ENCODE results near the gene NCAPH2.

Gene NCAPH2

GRCh38 chr22:50561401-50562358 is 53.7 kb downstream of the NCAPH2 start:
- Mint-ChIP-seq H3K36me3 (no peaks in the 10 kb centered on the region), H3K27me3 (no peaks in the 10 kb centered on the region)

GRCh38 chr22:50562523-50563412 is 54.7 kb downstream of the NCAPH2 start, which contains the start of gene SYCE3:
Gene SYCE3, minus strand, starts transcription at chr22:50562919. Its CDS starts 6,514 bp downstream, at chr22:50556405.
- Mint-ChIP-seq H3K27ac (peak within 1 kb of the TSS; percentile 85), H3K9me3 (no peaks in the 10 kb centered on the region), H3K36me3 (no peaks in the 10 kb centered on the region), H3K4me3 (peak within 1 kb of the TSS; percentile 89), H3K4me1 (peaks cover 16% of the 10 kb centered on the region), H3K27me3 (no peaks in the 10 kb centered on the region)
- DNase-seq (ENCODE audit: low spot score in 2 of 2) (peak; percentile 98), ATAC-seq (ENCODE audit: low read depth) (peak; percentile 90)

More at GRCh38 chr22:50561401-50562358, 53.7 kb downstream of the NCAPH2 start:
- ATAC-seq (ENCODE audit: low read depth), result no peak
- DNase-seq (ENCODE audit: low spot score in 2 of 2), result no peak
- H3K27ac Mint-ChIP-seq, result peak overlapping the region; percentile 54
- peak overlapping the region; percentile 66 for H3K4me3 Mint-ChIP-seq
- H3K9me3 Mint-ChIP-seq, result no peaks in the 10 kb centered on the region
- peaks cover 16% of the 10 kb centered on the region for H3K4me1 Mint-ChIP-seq

GRCh38 chr22:50563413-50564160 is 55.6 kb downstream of the NCAPH2 start:
- Mint-ChIP-seq H3K27ac (peak overlapping the region; percentile 85), H3K4me1 (peaks cover 16% of the 10 kb centered on the region), H3K4me3 (peak overlapping the region; percentile 89), H3K9me3 (no peaks in the 10 kb centered on the region), H3K36me3 (no peaks in the 10 kb centered on the region), H3K27me3 (no peaks in the 10 kb centered on the region)
- ATAC-seq (ENCODE audit: low read depth) (no peak), DNase-seq (ENCODE audit: low spot score in 2 of 2) (no peak)

- Mint-ChIP-seq H3K27ac (no peak overlapping the region), H3K4me3 (no peak overlapping the region), H3K36me3 (no peaks in the 10 kb centered on the region), H3K27me3 (no peaks in the 10 kb centered on the region), H3K4me1 (peaks cover 16% of the 10 kb centered on the region), H3K9me3 (no peaks in the 10 kb centered on the region)
- ATAC-seq (ENCODE audit: low read depth) (no peak), DNase-seq (ENCODE audit: low spot score in 2 of 2) (no peak)
These were observed 56.3 kb downstream of the NCAPH2 start for GRCh38 chr22:50564289-50564688.

- Mint-ChIP-seq H3K4me3 (no peak overlapping the region), H3K27me3 (no peaks in the 10 kb centered on the region), H3K36me3 (peaks cover 7% of the 10 kb centered on the region), H3K4me1 (peaks cover 18% of the 10 kb centered on the region), H3K27ac (no peak overlapping the region), H3K9me3 (no peaks in the 10 kb centered on the region)
- no peak for ATAC-seq (ENCODE audit: low read depth)
- DNase-seq (ENCODE audit: low spot score in 2 of 2), result no peak
These were observed 59.8 kb downstream of the NCAPH2 start for GRCh38 chr22:50567721-50568252.

GRCh38 chr22:50568626-50569025 is 60.6 kb downstream of the NCAPH2 start:
- H3K27me3 Mint-ChIP-seq, result no peaks in the 10 kb centered on the region
- no peaks in the 10 kb centered on the region for H3K9me3 Mint-ChIP-seq
- no peak overlapping the region for H3K4me3 Mint-ChIP-seq
- DNase-seq (ENCODE audit: low spot score in 2 of 2) (no peak), ATAC-seq (ENCODE audit: low read depth) (no peak)
- peaks cover 9% of the 10 kb centered on the region for H3K36me3 Mint-ChIP-seq
- H3K4me1 Mint-ChIP-seq, result peaks cover 11% of the 10 kb centered on the region
- no peak overlapping the region for H3K27ac Mint-ChIP-seq

GRCh38 chr22:50569041-50569459 is 61.0 kb downstream of the NCAPH2 start:
- peaks cover 11% of the 10 kb centered on the region for H3K4me1 Mint-ChIP-seq
- H3K27me3 Mint-ChIP-seq, result no peaks in the 10 kb centered on the region
- H3K4me3 Mint-ChIP-seq, result no peak overlapping the region
- ATAC-seq (ENCODE audit: low read depth), result no peak
- H3K36me3 Mint-ChIP-seq, result peaks cover 9% of the 10 kb centered on the region
- no peaks in the 10 kb centered on the region for H3K9me3 Mint-ChIP-seq
- no peak overlapping the region for H3K27ac Mint-ChIP-seq
- DNase-seq (ENCODE audit: low spot score in 2 of 2), result no peak

GRCh38 chr22:50569896-50570535 is 62.0 kb downstream of the NCAPH2 start:
- Mint-ChIP-seq H3K36me3 (peaks cover 9% of the 10 kb centered on the region), H3K4me1 (peaks cover 11% of the 10 kb centered on the region), H3K9me3 (no peaks in the 10 kb centered on the region), H3K27me3 (no peaks in the 10 kb centered on the region), H3K27ac (no peak overlapping the region), H3K4me3 (no peak overlapping the region)
- ATAC-seq (ENCODE audit: low read depth) (no peak), DNase-seq (ENCODE audit: low spot score in 2 of 2) (no peak)

- peaks cover 11% of the 10 kb centered on the region for H3K36me3 Mint-ChIP-seq
These were observed 62.8 kb downstream of the NCAPH2 start for GRCh38 chr22:50570861-50571260.

GRCh38 chr22:50571264-50572175 is 63.5 kb downstream of the NCAPH2 start:
- ATAC-seq (ENCODE audit: low read depth) (no peak), DNase-seq (ENCODE audit: low spot score in 2 of 2) (no peak)
- Mint-ChIP-seq H3K36me3 (peaks cover 11% of the 10 kb centered on the region), H3K4me1 (peaks cover 11% of the 10 kb centered on the region), H3K27me3 (no peaks in the 10 kb centered on the region), H3K4me3 (no peak overlapping the region), H3K9me3 (no peaks in the 10 kb centered on the region), H3K27ac (no peak overlapping the region)

More at GRCh38 chr22:50570861-50571260, 62.8 kb downstream of the NCAPH2 start:
- Mint-ChIP-seq H3K27ac (no peak overlapping the region), H3K9me3 (no peaks in the 10 kb centered on the region), H3K4me1 (peaks cover 11% of the 10 kb centered on the region), H3K4me3 (no peak overlapping the region), H3K27me3 (no peaks in the 10 kb centered on the region)
- ATAC-seq (ENCODE audit: low read depth), result no peak
- DNase-seq (ENCODE audit: low spot score in 2 of 2), result no peak

GRCh38 chr22:50572965-50573364 is 64.9 kb downstream of the NCAPH2 start:
- no peak for ATAC-seq (ENCODE audit: low read depth)
- no peaks in the 10 kb centered on the region for H3K27me3 Mint-ChIP-seq

More at GRCh38 chr22:50572965-50573364, 64.9 kb downstream of the NCAPH2 start:
- Mint-ChIP-seq H3K4me1 (peaks cover 13% of the 10 kb centered on the region), H3K4me3 (no peak overlapping the region), H3K9me3 (no peaks in the 10 kb centered on the region), H3K36me3 (peaks cover 12% of the 10 kb centered on the region), H3K27ac (no peak overlapping the region)
- no peak for DNase-seq (ENCODE audit: low spot score in 2 of 2)
